AG09319 (cell line): ENCODE data around the gene CRABP1.

Experiments
- DNase-seq: peaks from one replicate; pipeline ENCODE4 v3.0.0-alpha.2; 2010; ENCODE audit warnings: low read depth; ENCODE audit errors: extremely low read depth
- CTCF ChIP-seq: IDR thresholded peaks from 2 replicates; pipeline ENCODE4 v1.5.1; 2011; ENCODE audit warnings: low read depth, mild to moderate bottlenecking, inconsistent platforms, low read length, moderate library complexity

Gene CRABP1

GRCh38 chr15:78302579-78303312 lies 37.4 kb upstream of the CRABP1 start:
- TF ChIP-seq CTCF, result no peak
- DNase-seq, result peak; percentile 54

GRCh38 chr15:78304216-78305066 lies 35.7 kb upstream of the CRABP1 start:
- TF ChIP-seq CTCF, result no peak
- DNase-seq, result no peak

GRCh38 chr15:78306176-78306774 lies 33.9 kb upstream of the CRABP1 start:
- TF ChIP-seq CTCF, result no peak
- no peak for DNase-seq

GRCh38 chr15:78307976-78308375 lies 32.2 kb upstream of the CRABP1 start:
- no peak for DNase-seq
- TF ChIP-seq CTCF, result no peak

- peak; percentile 34 for DNase-seq
These were observed 31.6 kb upstream of the CRABP1 start for GRCh38 chr15:78308422-78309032.

GRCh38 chr15:78311292-78311691 lies 28.9 kb upstream of the CRABP1 start:
- no peak for DNase-seq
- no peak for TF ChIP-seq CTCF

More at GRCh38 chr15:78308422-78309032, 31.6 kb upstream of the CRABP1 start:
- TF ChIP-seq CTCF, result peak; percentile 97
